HL-60/S4 (cell line): ENCODE results near the gene CRTC1.

ENCODE experiments used
- in situ Hi-C: fragments of 300-500 bp; cut with MboI; formaldehyde crosslinking; loops from 2 replicates; pipeline ENCODE4 v1.14.3; 2022; ENCODE audit warnings: low sequenced_read_pairs

Gene CRTC1

GRCh38 chr19:18699403-18700054 lies 16.0 kb downstream of the CRTC1 start:
- in situ Hi-C loops = no loop called here

- in situ Hi-C loops = no loop called here
These were observed 17.2 kb downstream of the CRTC1 start for GRCh38 chr19:18700501-18701249.

GRCh38 chr19:18701250-18701608 lies 17.7 kb downstream of the CRTC1 start:
- in situ Hi-C loops = no loop called here

GRCh38 chr19:18704054-18704453 lies 20.6 kb downstream of the CRTC1 start:
- in situ Hi-C loops = no loop called here

- in situ Hi-C loops = no loop called here
These were observed 21.5 kb downstream of the CRTC1 start for GRCh38 chr19:18704971-18705370.

GRCh38 chr19:18708452-18709231 lies 25.2 kb downstream of the CRTC1 start:
- in situ Hi-C loops = no loop called here

- in situ Hi-C loops = no loop called here
These were observed 26.1 kb downstream of the CRTC1 start for GRCh38 chr19:18709546-18709945.

- in situ Hi-C loops = no loop called here
These were observed 26.7 kb downstream of the CRTC1 start for GRCh38 chr19:18710186-18710585.

GRCh38 chr19:18710996-18711751 lies 27.7 kb downstream of the CRTC1 start:
- in situ Hi-C loops = no loop called here

- in situ Hi-C loops = no loop called here
These were observed 28.4 kb downstream of the CRTC1 start for GRCh38 chr19:18711893-18712292.

GRCh38 chr19:18712981-18713380 lies 29.5 kb downstream of the CRTC1 start:
- in situ Hi-C loops = no loop called here

- in situ Hi-C loops = no loop called here
These were observed 30.2 kb downstream of the CRTC1 start for GRCh38 chr19:18713550-18714117.

GRCh38 chr19:18715416-18715815 lies 31.9 kb downstream of the CRTC1 start:
- in situ Hi-C loops = no loop called here

GRCh38 chr19:18716857-18717256 lies 33.4 kb downstream of the CRTC1 start:
- in situ Hi-C loops = no loop called here

GRCh38 chr19:18717601-18718000 lies 34.1 kb downstream of the CRTC1 start:
- in situ Hi-C loops = no loop called here

- in situ Hi-C loops = no loop called here
These were observed 34.6 kb downstream of the CRTC1 start for GRCh38 chr19:18718015-18718526.

- in situ Hi-C loops = no loop called here
These were observed 35.5 kb downstream of the CRTC1 start for GRCh38 chr19:18718846-18719458.

GRCh38 chr19:18719541-18719940 lies 36.1 kb downstream of the CRTC1 start:
- in situ Hi-C loops = no loop called here

- in situ Hi-C loops = no loop called here
These were observed 40.4 kb downstream of the CRTC1 start for GRCh38 chr19:18723871-18724377.
